AG08395 (cell line): ENCODE data around the gene ERP27.

ENCODE experiments used
- DNase-seq: peaks from one replicate; pipeline ENCODE4 v3.0.0; 2012; ENCODE audit warnings: mixed read lengths, low spot score

Gene ERP27

GRCh38 chr12:14935031-14935430 is 3.3 kb downstream of the ERP27 start:
- DNase-seq = no peak

DNA sequence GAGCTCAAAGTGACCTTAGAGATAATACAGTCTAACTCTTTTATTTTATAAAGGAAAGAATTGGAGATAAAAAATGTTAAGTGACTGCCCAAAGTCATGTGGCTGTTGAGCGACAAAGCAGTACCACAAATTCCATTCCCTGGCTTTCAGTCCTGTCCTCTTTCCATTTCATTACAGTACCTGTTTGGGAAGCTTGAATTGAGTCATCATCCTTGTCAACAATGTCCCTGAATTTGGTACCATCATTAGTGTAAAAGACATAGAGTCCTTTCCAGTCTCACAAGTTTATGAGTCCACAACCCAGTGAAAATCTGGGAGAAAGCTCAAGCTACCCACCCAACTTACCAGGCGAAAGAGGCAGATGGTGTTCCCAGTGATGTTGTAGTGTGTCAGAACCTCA is 3.8 kb downstream of the ERP27 start:
- DNase-seq = no peak

DNA sequence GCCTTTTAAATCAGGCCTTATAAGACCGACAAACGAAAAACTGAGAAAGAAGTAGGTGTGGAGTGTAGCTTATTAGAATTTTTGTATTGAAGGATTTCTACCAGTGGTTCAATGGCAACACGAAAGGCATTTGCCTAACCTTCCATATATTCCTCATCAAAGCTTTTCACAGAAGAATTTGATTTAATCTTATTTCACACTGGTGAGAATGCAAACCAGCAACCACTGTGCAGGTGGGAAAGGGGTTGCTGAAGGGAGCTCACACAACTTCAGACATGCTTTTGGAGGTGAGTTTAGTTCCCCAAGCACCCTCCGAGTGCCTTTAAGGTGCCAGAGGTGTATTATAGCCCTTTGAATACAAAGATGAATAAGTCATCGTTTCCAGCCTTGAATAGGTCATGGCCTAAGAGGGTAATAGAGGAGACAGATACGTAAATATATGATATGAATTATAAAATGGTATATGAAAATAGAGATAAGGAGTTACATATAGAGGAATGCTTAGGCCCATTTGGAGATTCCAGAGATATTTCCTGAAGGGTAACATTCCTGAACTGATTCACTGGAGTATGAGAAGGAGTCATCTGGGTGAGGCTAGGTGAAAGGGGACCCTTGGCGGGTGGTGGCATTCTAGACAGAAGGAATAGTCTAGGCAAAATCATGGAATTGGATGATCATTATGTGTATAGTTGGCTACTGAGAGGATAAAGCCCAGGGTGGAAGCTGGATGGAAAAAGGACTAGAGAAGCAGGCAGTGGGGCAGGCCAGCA is 6.4 kb downstream of the ERP27 start:
- no peak for DNase-seq

DNA sequence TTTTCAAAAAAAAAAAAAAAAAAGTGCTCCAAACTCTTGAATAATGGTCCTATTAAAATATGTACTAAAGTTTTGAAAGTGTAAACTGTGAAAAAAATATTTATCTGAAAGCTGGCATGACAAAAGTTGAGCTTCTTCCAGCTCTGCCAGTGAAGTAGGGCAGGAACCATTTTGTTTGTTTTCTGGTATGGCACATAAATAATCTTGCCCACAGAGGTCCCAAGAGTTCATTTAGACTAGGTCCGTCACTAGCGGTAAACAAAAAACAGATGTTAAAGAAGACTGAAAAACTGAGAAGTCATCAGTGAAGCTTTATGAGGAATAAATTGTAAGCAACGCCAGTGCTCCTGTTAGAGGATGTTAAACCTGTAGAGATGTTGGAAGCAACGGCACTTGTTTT is 7.0 kb downstream of the ERP27 start:
- DNase-seq = no peak

DNA sequence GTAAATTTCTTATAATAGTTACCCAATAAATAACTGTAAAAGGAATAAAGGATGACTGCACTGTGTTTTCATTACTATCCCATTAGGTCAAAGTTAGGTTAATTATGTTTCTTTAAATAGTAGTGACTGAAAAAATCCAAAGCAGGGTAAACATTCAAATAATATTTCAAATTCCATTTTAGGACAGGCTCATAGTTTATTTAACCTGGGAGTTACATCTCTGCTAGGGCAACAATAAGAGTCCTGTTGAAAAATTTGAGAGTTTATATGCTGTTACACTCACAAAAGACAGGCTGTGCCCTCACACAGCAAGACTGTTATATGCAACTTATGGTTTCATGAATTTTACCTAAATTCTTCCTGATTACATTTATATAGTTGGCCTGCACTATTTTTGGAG is 8.0 kb downstream of the ERP27 start:
- DNase-seq = no peak

GRCh38 chr12:14928931-14929330 is 9.4 kb downstream of the ERP27 start:
- DNase-seq = no peak

DNA sequence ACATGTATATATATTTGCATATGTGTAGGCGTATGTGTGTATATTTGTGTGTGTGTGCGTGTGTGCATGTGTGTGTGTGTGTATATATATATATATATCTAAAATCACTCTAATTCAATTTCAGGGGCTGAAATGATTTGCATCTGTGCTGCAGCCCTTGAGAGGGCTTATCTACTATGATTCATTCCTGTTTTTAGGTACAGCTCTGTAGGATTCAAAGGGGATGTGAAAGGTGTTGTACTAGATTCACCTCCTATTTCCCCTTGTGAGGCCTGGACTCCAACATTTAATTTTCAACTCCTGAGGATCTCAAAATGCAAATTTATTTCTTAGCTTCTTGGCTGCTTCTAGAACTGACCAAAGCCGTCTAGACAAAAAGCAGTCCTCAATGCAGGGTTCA is 11.1 kb downstream of the ERP27 start:
- DNase-seq = no peak

DNA sequence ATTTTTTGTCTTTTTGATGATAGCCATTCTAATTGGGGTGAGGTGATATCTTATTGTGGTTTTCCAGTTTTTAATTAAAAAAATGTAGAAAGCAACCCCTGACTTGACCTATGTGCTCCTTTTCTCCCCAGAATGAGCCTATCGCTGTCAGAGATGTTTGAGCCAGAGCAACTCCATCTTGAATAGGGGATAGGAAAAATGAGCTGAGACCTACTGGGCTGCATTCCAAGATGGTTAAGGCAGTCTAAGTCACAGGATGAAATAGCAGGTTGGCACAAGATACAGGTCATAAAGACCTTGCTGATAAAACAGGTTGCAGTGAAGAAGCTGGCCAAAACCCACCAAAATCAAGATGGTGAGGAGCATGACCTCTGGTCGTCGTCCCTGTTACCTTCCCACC is 13.8 kb downstream of the ERP27 start:
- DNase-seq = no peak

DNA sequence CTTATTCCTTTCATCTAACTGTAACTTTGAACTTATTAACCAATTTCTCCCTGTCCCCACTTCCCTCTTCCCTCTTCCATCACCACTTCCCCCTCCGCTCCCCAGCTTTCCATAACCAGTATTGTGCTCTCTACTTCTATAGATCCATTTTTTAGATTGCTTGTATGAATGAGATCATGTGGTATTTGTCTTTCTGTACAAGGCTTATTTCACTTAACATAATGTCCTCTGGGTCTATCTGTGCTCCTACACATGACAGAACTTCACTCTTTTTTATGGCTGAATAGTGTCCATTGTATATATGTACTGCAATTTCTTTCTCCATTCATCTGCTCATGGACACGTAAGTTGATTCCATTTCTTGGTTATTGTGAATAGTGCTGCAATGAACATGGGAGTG is 14.4 kb downstream of the ERP27 start:
- DNase-seq = no peak

DNA sequence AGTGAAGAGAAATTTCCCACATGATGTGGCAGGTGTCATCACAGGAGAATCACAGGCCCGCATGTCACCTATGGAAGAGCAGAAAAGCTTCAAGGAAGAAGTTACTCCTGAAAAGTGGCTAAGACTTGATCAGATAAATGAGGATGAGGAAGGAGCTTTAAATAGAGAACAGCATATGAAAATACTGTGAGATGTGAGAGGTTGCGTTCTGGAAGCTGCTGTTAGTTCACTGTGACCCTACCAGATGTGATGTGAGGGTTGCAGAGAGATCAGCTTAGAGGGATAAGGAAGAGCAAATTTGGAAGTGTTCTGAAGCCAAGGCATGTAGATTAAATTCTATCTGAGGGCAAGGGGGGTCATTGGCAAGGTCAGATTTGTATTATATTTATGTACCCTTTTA is 17.1 kb downstream of the ERP27 start:
- DNase-seq = no peak

DNA sequence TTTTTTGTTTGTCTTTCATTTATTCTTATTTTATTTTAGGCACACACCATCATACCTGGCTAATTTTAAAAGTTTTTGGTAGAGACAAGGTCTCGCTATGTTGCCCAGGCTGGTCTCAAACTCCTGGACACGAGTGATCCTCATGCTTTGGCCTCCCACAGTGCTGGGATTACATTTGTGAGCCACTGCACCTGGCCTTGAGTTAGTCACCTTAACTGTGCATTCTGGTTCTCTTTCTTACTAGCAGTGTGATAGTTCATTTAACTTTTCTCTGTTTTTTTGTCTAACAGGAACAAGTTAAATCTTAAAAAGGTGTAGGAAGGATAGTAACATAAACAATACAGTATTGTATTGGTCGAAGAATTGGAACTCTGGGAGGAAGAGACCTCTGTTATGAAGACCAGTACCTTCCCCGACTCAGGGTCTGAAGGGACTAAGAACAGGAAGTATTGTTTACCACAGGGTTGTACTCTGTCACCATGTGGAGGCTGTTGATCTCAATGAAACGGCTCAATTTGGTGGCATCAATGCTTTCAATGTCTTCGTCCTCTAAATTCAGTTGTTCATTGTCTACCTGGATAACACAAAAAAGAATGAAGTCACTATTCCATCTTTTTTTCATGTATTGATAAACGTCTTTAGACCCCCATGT is 17.7 kb downstream of the ERP27 start:
- DNase-seq = no peak

DNA sequence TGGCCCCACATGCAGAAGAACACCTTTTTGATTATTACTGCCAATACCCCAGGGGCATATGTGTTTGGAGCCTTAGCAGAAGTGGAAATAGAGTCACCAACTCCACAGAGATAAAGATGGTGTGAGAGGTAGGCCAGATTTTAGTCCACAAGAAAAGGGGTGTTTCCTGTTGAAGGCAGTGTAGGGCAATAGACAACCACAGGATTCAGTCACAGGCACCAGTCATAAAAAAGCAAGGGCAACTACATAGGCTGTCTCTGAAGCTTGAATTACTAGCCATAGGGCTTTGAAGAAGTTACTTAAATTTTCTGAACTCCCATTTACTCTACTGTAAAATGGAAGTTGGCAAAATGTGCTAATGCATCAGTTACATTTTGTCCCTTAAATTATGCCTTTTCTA is 18.9 kb downstream of the ERP27 start:
- no peak for DNase-seq

GRCh38 chr12:14915736-14916135 is 22.6 kb downstream of the ERP27 start:
- DNase-seq = no peak

GRCh38 chr12:14913381-14913781 is 25.0 kb downstream of the ERP27 start:
- no peak for DNase-seq

GRCh38 chr12:14911131-14911530 is 27.2 kb downstream of the ERP27 start:
- DNase-seq = no peak

DNA sequence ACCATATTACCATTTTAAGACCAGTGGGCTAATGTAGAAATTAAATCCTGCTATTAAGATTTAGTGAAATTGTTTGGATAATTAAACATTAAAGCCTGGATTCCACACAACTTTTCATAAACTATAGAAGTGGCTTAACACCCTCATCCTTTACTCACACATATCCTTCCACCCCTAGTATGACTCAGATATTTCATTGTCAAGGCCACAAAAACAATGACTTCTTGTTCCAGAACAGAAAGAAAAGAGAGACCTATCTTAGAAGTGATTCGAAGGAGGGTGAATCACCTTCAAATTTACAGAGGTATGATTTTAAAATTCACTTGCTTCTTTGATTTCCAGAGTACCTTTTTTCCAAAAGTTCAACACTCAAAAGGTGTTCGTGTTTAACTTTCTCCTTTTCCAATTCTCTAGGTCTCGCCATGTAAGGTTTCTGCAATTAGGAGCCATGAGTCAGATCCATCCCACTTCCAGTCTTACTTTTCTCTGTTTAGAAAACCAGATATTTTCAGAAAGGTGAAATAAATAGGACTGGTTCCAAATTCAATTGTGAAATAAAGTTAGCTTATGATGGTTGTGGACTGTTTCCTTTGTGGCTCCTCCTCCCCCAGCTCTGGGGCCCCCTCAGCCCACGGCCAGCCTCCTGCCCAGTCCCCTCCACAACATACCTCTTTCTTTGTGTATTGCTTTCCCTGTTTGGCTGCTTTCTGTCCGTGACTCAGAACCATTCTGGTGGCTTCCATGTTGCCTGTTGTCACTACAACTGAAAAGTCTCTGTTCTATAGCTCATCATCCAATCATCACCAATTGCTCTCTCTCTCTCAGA is 28.0 kb downstream of the ERP27 start:
- DNase-seq = no peak

DNA sequence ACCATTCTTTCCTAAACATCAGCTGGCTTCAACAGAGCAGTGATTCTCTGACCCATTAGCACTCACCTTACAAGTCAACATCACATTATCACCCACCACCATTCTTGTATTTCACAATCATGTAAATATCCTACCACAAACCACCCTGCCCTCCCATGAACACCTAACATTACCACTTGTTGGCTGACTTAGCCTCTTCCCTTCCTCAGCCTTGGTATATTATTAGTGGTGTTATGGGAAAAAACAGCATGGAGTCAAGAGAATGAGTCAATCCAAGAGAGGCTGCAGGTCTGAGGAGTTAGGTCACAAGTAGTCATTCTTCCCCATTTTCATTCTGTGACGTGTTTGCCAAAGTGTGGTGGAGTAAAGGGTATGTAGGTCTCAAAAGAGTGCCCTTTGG is 30.4 kb downstream of the ERP27 start:
- no peak for DNase-seq

DNA sequence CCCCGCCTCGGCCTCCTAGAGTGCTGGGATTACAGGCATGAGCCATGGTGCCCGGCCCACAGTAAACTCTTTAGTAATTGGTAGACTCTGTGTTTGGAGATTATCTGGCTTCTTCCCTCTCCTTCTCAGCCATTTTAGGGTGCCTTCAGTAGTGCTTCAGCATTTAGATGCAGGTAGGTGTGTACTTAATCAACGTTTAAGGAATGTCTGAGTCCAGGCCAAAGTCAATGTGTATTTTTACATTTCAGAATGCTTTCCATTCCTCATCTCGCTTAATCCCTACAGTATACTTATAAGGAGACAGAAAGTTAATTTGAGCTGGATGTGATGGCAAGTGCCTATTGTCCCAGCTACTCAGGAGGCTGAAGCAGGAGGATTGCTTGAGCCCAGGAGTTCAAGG is 32.2 kb downstream of the ERP27 start:
- no peak for DNase-seq

DNA sequence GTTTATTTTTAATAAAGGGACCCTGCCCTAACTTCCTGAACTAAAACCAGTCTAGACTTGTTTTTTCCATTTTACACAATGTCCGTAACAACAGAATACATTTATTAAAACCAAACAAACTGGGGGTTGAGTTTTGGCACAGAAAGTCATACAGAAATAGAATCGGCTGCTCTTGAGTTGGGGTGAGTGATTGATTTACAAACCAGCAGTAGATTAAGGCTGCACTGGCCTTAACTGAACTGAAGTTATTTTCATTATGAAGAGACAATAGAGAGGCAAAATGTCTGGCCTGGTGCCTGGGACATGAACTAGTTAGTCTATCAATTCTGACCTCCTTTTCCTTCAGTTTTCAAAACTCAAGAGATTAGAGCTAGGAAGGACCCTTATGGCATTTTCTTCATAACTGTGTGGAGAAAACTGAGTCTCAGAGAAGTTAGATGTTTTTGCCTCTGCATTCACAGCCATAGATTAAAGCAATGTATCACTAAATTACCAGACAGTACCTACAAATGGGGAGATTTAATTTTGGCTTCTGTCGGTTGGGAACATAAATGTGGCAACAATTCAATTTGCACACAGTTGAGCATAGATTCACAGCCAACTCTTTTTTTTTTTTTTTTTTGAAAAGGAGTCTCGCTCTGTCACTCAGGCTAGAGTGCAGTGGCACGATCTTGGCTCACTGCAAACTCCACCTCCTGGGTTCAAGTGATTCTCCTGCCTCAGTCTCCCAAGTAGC is 32.9 kb downstream of the ERP27 start:
- DNase-seq = no peak

DNA sequence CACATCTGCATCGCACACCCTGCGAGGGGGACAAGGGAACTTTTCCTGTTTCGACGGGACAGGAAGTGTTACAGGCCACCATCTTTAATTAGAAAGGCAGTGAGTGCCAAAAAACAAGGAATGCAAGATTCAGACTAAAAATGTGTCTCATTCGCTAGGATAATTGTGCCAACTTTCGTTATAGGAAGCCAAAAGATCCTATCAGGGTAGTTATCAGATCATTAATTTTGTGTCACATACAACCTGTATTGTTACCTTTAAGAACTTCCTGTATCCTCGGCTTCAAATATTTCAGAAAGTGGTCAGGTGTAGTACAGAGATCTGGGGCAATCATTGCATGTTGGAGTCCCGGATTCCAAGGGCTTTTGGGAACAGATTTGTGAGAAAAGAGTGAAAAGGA is 33.5 kb downstream of the ERP27 start:
- DNase-seq = no peak

DNA sequence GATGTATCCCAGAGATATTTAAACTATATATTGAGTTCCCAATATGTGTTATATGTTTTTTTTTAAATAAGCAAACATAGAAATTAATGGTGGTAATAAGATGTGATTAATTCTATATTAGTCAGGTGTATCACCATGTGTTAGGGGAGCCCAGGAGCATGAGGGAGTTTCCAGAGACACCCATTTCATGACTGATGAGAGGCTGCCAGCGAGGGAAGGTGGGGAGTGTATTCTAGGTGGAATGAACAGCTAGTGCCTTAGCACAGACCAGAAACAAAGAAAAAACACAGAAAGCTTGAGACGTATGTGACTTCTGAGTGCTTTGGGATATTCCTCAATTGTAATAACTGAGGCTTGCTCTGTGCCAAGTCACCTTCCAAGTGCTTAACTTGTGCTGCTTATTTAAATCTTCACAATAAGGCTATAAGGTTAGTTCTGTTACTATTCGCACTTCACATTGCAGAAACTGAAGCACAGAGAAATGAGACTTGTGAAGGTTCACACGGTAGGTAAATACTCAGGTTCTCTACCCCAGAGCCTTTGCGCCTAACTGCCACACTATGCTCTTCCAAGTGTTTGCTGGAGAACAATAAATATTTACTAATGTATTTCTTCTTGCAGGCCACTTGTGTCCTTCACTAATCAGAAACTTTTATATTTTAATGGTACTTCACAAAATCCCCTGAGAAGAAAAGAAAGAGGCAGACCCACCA is 34.8 kb downstream of the ERP27 start:
- DNase-seq = no peak

- DNase-seq = no peak
Measured at GRCh38 chr12:14902465-14902864, 35.9 kb downstream of the ERP27 start.
